ENCODE results near the gene CYP19A1.
"Not testable (repeated sequence)": the region's sequence is repeated elsewhere in the genome, so short reads cannot be mapped to it uniquely, and the experiment has no call there.

Gene CYP19A1

DNA sequence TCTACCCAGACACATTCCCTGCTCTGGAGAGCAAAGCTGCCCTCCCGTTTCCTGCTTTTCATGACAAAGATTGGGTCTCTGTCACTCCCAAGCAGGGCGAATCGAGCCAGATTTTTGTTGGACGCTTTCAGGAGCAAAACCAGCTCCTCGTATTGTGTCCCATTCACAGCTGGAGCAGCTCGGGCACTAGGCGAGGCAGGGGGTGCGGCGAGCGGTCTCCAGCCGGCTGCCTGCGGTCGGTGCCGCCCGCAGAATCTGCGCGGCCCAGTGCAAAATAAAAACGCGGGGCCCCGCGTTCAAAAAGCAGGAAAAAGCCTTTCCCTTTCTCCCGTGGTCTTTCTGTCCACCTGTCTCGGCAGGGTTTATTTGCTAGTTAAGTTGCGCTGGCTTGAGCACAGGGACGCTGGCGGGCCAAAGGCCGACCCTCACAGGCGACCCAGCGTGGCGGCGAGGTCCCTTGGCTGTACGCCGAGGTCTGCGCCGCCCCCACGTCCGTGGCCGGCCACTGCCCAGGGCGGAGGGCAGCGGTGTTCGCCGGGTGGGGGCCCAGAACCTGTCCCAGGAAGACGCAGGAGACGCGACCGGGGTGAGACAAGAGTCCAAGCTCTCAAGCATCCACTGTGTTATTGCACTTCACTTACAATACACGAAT, 71.2 kb downstream of the CYP19A1 start:
- TF ChIP-seq, protein P1, sequence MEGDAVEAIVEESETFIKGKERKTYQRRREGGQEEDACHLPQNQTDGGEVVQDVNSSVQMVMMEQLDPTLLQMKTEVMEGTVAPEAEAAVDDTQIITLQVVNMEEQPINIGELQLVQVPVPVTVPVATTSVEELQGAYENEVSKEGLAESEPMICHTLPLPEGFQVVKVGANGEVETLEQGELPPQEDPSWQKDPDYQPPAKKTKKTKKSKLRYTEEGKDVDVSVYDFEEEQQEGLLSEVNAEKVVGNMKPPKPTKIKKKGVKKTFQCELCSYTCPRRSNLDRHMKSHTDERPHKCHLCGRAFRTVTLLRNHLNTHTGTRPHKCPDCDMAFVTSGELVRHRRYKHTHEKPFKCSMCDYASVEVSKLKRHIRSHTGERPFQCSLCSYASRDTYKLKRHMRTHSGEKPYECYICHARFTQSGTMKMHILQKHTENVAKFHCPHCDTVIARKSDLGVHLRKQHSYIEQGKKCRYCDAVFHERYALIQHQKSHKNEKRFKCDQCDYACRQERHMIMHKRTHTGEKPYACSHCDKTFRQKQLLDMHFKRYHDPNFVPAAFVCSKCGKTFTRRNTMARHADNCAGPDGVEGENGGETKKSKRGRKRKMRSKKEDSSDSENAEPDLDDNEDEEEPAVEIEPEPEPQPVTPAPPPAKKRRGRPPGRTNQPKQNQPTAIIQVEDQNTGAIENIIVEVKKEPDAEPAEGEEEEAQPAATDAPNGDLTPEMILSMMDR (IDR thresholded peaks at IDR 0.05; ENCODE audit: borderline replicate concordance, insufficient read depth, low read depth, low read length): no peak
- H3K4me3 ChIP-seq (ENCODE audit: low read depth, low read length): no peak overlapping the region

DNA sequence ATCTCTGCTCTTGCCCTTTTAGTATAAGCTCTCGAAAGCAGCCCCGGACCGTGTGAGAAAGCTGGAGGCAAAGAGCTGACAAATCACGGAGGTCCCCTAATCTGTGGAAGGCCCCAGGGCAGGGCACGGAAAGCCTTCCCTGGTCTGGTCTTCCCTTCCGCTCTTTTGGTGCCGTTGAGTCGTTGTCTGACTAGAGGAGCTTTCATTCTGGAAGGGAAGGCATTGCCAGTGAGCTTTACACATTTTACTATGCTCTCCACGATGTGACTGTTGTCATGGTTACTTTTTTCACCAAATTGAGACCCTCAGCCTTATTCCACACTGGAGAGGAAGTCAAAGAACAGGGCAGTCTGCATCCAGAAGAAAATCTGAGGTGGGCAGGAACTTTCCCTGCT, 71.7 kb downstream of the CYP19A1 start:
- no peak overlapping the region for H3K4me3 ChIP-seq (ENCODE audit: low read depth, low read length)
- TF ChIP-seq, protein P1 (IDR thresholded peaks at IDR 0.05; ENCODE audit: borderline replicate concordance, insufficient read depth, low read depth, low read length): no peak

DNA sequence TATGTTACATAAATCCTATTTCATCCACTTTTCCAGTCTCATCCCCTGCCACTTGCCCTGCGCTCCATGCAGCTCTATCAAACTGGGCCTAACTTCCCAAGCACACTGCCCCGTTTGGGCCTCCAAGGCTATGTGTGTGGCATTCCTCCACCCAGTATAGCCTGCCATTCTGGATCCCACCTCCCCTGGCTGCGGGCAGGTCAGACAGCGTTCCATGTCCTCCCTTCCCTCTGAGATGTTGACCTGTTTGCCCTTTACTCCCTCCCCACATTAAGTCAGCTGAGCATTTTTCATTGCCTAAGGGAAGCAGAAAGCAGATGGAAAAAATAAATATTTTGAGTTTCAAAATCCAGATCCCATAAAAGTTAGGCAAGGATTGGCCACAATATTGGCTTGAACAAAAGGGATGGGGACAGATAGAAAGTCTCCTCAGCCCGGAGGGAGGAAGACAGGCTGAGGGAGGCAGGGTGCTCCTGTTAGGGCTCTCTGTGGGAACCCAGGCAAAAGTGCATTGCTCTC, 73.3 kb downstream of the CYP19A1 start:
- no peak overlapping the region for H3K4me3 ChIP-seq (ENCODE audit: low read depth, low read length)
- TF ChIP-seq, protein P1 (IDR thresholded peaks at IDR 0.05; ENCODE audit: borderline replicate concordance, insufficient read depth, low read depth, low read length): no peak

DNA sequence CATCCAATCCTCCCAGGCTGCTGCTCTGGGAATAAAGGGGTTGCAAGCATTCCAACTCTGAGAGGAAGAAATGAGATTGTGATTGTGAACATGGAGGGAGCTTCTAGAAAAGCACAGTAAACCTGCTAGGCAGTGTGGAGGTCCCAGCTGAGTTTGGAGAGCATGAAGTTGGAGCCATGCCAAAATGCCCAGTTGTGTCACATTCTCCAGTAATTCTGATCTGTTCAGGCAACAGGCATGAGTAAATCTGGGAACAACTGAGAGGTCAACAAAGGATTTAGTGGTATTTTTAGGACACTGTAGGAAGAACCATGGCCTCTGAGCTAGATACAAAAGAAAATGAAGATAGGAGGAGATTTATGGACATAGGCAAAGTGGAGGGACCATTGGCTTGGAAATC, 74.7 kb downstream of the CYP19A1 start:
- H3K4me3 ChIP-seq (ENCODE audit: low read depth, low read length): no peak overlapping the region
- TF ChIP-seq, protein P1 (IDR thresholded peaks at IDR 0.05; ENCODE audit: borderline replicate concordance, insufficient read depth, low read depth, low read length): no peak

DNA sequence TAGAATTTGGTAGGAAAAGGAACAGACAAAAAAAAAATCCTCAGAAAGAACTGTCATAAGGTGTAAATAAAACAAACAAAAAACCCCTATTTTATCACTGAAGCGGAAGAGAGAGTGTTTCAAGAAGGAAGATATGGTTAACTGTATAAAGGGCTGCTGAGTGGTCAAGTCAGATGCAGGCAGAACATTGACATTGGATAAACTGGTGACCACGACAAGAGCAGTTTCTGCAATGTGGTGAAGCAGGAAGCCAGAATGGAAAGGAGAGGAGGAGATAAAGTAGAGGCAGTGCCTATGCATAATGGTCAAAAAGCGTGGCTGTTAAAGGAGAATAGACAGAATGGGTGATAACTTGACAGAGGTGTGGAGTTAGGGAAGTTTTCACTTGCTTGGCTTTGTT, 75.3 kb downstream of the CYP19A1 start:
- TF ChIP-seq, protein P1 (IDR thresholded peaks at IDR 0.05; ENCODE audit: borderline replicate concordance, insufficient read depth, low read depth, low read length): no peak
- no peak overlapping the region for H3K4me3 ChIP-seq (ENCODE audit: low read depth, low read length)

DNA sequence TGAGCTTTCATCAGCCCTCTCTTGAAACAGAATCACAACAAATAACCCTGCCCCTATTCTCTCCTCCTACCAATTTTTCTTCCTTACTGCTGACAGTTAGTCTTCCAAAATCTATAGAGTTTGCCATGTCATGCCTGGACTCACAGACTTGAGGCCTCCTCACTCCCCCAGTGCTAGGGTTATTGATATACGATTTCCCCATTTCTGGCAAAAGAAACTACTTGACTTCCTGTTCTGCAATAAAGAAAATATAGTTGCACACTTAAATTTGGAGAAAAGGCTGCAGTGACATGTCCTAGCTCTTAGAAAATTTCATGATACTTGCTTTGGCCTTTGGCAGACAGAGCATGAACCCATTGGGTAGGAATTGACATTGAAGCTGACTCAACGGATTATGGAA, 75.9 kb downstream of the CYP19A1 start:
- TF ChIP-seq, protein P1 (IDR thresholded peaks at IDR 0.05; ENCODE audit: borderline replicate concordance, insufficient read depth, low read depth, low read length): no peak
- no peak overlapping the region for H3K4me3 ChIP-seq (ENCODE audit: low read depth, low read length)

DNA sequence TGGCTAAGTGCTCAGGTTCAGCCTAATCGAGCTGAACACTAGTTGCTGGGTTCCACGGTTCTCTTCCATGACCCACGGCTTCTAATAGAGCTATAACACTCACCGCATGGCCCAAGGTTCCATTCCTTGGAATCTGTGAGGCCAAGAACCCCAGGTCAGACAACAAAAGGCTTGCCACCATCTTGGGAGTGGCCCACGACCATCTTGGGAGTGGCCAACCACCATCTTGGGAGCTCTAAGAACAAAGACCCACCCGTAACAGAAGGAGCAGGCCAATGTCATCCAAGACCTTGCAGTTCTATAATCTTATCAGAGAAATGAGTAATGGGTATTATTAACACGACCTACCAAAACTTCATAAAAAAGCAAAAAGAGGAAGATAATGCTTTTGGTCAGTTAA, 77.3 kb downstream of the CYP19A1 start:
- not testable (repeated sequence) for H3K4me3 ChIP-seq (ENCODE audit: low read depth, low read length)
